CD4-positive, alpha-beta T cell treated with Interleukin-6 for 4 hours (primary cell): ENCODE data around the gene CES3.

ENCODE experiments used
- DNase-seq: peaks from one replicate; pipeline ENCODE4 v3.0.0-alpha.2; 2020; ENCODE audit warnings: mixed read lengths

CES3 gene

DNA sequence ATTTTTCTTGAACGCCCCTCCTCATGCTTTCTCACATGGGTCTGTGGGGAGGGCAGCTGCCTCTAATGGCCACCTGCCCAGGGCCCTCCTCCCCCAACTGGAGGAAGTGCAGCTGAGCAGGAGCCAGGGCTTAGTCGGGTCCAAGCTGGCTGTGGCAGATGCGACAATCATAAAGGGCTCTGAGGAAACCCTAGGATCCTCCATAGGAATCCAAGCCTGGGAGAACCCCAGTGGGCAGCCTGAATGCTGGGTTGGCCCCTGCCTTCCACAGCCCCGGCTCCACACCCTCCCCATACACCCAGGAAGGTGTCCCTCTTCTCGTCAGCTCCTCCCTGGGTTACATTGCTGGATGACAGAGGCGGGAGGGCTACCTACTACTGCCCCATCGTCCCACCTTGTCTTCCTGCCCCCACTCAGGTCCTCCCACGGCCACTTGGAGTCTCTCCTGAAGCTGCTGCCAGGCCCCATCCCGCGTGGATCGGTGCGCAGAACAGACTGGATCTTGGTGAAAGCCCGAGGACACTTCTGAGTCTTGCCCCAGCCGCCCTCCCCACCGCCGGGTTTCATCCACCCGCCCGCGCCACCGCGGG, 52.3 kb downstream of the CES3 start:
- DNase-seq = no peak

DNA sequence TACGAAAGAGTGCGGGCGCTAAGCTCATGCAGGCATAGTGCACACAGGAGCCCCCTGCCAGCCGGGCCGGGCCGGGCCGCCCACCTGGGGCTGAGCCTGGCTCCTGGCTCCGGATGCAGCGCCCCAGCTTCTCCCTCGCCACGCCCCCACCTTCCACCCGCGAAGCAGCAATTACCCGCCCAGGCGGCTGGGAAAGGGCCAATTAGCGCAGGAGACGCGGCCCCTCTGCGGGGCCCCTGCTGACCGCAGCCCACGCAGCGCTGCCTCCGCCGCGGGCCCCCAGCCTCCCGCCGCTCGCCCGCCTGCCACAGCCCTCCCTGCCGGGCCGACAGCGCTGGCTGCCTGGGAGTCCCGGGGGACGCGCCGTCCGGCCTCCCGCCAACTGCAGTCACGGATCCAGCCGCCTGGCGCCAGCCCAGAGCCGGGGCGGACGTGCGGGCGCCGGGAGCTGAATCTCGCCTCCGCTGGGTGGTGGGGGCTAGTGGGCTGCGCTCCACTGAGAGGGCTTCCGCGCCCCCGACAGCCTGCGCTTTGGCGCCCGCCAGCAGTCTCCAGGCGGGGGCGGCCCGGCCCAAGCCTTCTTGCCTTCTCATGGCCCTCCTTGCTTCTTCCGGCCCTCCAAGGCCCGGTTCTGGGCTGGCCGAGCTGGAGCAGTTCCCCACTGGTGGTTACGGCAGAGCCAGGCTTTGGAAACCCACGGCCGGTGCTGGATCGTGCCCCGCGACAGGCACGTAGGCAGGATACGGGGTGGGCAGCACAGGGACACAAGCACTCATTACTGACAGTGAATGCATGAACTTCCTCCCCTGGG, 53.0 kb downstream of the CES3 start:
- DNase-seq = peak; percentile 76

- no peak for DNase-seq
Measured at GRCh38 chr16:67014634-67015312, 53.7 kb downstream of the CES3 start.

DNA sequence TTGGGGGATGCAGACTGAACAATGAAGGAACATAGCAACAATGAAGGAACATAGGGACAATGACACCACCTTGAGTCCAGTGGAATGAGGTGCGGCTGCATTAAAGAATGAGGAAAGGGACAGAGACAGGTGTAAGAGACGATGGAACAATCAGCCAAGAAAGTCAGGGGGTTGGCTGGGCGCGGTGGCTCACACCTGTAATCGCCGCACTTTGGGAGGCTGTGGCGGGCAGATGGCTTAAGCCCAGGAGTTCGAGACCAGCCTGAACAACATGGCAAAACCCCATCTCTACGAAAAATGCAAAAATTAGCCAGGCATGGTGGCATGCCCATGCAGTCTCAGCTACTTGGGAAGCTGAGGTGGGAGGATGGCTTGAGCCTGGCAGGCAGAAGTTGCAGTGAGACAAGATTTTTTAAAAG, 54.3 kb downstream of the CES3 start:
- no peak for DNase-seq

GRCh38 chr16:67016143-67016542, 55.1 kb downstream of the CES3 start:
- DNase-seq = no peak

DNA sequence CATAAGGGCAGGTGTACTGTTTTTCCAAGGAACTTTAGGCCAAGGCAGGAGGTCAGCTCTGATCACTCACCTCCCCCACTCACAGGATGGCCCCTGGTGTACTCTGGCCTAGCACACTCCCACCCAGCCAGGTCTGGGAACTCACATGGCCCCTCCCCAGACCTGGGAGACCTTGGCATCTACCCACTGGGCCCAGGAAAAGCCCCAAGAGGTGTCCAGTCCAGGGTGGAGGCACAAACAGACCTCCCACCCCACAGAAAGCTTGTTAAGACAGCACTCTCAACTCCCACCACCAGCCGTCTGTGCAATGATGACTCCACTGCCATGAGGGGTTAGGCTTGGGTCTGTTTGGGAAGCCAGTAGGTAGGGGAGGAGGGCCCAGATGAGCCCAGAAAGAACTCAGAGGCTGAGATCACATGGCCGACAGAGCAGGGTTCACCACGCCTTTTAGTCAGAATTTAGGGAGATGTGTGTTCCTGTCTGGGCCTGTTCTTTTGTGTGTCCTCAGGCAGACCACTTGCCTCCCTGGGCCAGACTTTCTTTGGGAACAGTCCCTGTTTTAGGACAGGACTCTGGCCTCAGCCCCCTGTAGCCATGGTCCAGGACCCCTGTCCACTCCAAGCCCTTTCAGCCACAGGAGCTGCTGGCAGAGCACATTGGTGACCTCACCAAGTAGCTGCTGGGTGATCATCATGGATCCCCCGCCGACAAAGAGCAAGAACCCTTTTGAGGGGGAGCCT, 55.8 kb downstream of the CES3 start:
- DNase-seq = no peak

GRCh38 chr16:67017421-67017750, 56.3 kb downstream of the CES3 start:
- DNase-seq = no peak

GRCh38 chr16:67017810-67018488, 56.9 kb downstream of the CES3 start:
- DNase-seq = peak; percentile 88

- no peak for DNase-seq
Measured at GRCh38 chr16:67019171-67019570, 58.1 kb downstream of the CES3 start.

GRCh38 chr16:67021321-67021720, 60.3 kb downstream of the CES3 start:
- DNase-seq = no peak

DNA sequence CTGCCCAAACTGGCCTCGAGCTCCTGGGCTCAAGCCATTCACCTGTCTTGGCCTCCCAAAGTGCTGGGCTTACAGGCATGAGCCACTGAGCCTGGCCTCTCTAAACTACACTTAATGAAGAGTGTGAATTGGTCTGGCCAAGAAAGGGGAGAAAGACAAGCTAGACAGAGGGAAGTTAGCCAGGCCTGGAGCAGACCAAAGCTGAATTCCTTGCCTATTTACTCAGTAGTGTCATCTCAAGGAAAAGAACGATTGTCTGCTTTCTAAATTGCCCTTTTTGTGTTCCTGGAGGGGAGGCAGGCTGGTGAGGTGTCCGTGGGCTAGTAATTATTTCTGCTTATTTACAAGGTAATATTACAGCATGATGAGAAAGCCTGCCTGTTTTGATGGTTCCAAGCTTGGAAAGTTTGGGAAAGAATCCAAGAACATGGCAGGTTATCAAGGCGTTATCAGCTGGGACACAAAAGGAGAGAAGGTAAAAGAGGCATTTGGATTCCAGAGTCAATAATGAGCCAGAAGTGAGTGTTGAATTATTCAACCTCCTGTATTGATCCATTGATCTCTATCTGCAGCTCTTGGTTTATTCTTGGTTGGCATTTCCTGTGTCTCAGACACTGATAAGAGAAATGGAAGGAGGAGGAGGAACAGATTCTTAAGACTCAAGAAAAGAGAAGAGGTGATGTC, 61.6 kb downstream of the CES3 start:
- DNase-seq = no peak

DNA sequence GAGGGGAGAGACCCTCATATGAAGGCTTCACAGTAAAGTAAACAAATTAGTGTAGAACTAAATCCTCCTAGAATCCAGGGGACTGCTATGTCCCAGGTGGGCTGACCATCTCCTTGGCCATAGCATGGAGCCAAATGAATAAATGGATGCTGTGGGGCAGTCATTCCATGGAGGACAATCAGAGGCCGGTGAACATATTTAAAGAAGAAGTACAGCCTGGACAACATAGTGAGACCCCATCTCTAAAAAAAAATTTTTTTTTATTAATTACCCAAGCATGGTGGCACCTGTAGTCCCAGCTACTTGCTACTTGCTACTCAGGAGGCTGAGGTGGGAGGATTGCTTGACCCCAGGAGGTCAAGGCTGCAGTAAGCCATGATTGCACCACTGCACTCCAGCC, 62.6 kb downstream of the CES3 start:
- no peak for DNase-seq
